GM23338 (cell line): ENCODE data around the gene DIAPH1. TPM values are rescaled to one million over a fixed set of nuclear protein-coding genes. Genes with fewer than 3 reads are reported as not detected.

Experiments
- ATAC-seq: fragments of 200-7000 bp; cut with Tn5 transposase; 3 replicates; pipeline ENCODE4 v1.9.1; 2020
- DNase-seq: peaks from one replicate; pipeline ENCODE4 v3.0.0-alpha.2; 2015; ENCODE audit warnings: low spot score
- H2AFZ ChIP-seq: fragments of 200-600 bp; sonication (generic); 2 replicates; pipeline ENCODE4 v1.8.0; 2016; ENCODE audit warnings: antibody characterized with exemption, mild to moderate bottlenecking, moderate library complexity
- H3F3A ChIP-seq: fragments of 200-600 bp; sonication (generic); replicated peaks from 2 replicates; pipeline ENCODE4 v1.8.0; 2017; ENCODE audit warnings: antibody characterized with exemption, mixed run types, low read depth
- H3K27ac ChIP-seq: fragments of 200-600 bp; sonication (generic); 2 replicates; pipeline ENCODE4 v1.6.1; 2016; ENCODE audit warnings: low read depth
- H3K27me3 ChIP-seq: fragments of 200-600 bp; sonication (generic); 2 replicates; pipeline ENCODE4 v1.8.0; 2016; ENCODE audit warnings: mild to moderate bottlenecking, mixed run types, moderate library complexity; ENCODE audit not compliant: insufficient read depth
- H3K36me3 ChIP-seq: fragments of 200-600 bp; sonication (generic); 2 replicates; pipeline ENCODE4 v1.8.0; 2016; ENCODE audit warnings: mild to moderate bottlenecking; ENCODE audit not compliant: insufficient read depth
- H3K4me1 ChIP-seq: fragments of 200-600 bp; sonication (generic); 2 replicates; pipeline ENCODE4 v1.8.0; 2016; ENCODE audit warnings: mild to moderate bottlenecking, moderate library complexity; ENCODE audit not compliant: insufficient read depth
- H3K4me2 ChIP-seq: fragments of 200-600 bp; sonication (generic); 2 replicates; pipeline ENCODE4 v1.7.1; 2017; ENCODE audit warnings: mixed run types
- H3K4me3 ChIP-seq: fragments of 200-600 bp; sonication (generic); 2 replicates; pipeline ENCODE4 v1.6.1; 2016; ENCODE audit warnings: mixed run types
- H3K79me2 ChIP-seq: fragments of 200-600 bp; sonication (generic); replicated peaks from 2 replicates; pipeline ENCODE4 v1.8.0; 2017; ENCODE audit warnings: mild to moderate bottlenecking; ENCODE audit not compliant: insufficient read depth
- H3K9me2 ChIP-seq: fragments of 200-600 bp; sonication (generic); 2 replicates; pipeline ENCODE4 v1.8.0; 2017; ENCODE audit not compliant: insufficient read depth
- H4K20me1 ChIP-seq: fragments of 200-600 bp; sonication (generic); replicated peaks from 2 replicates; pipeline ENCODE4 v1.8.0; 2017; ENCODE audit warnings: mild to moderate bottlenecking; ENCODE audit not compliant: insufficient read depth
- H3K27ac Mint-ChIP-seq: 2 replicates; pipeline ENCODE4 v1.8.0; 2020; ENCODE audit warnings: inconsistent platforms, mild to moderate bottlenecking, moderate library complexity, mixed read lengths
- H3K27me3 Mint-ChIP-seq: 3 replicates; pipeline ENCODE4 v1.8.0; 2022; ENCODE audit warnings: low read depth, mild to moderate bottlenecking, moderate library complexity, mixed read lengths, inconsistent platforms; ENCODE audit not compliant: insufficient read depth, poor library complexity
- H3K36me3 Mint-ChIP-seq: 3 replicates; pipeline ENCODE4 v1.8.0; 2021; ENCODE audit warnings: low read depth, mild to moderate bottlenecking, inconsistent platforms, moderate library complexity, mixed read lengths
- H3K4me1 Mint-ChIP-seq: 3 replicates; pipeline ENCODE4 v1.8.0; 2020; ENCODE audit warnings: mild to moderate bottlenecking, inconsistent platforms, mixed read lengths
- H3K4me3 Mint-ChIP-seq: 3 replicates; pipeline ENCODE4 v1.8.0; 2021; ENCODE audit warnings: moderate library complexity, mild to moderate bottlenecking, inconsistent platforms, mixed read lengths
- H3K9me3 Mint-ChIP-seq: 3 replicates; pipeline ENCODE4 v1.8.0; 2020; ENCODE audit warnings: moderate library complexity, mild to moderate bottlenecking, inconsistent platforms, mixed read lengths
- CREB1 ChIP-seq: fragments of 250-450 bp; sonication (Bioruptor Pico); IDR thresholded peaks from 2 replicates; pipeline ENCODE4 v1.5.0; 2020; ENCODE audit warnings: low read depth, mild to moderate bottlenecking, moderate library complexity
- EZH2phosphoT487 ChIP-seq: fragments of 200-600 bp; sonication (generic); IDR thresholded peaks from one replicate; pipeline ENCODE4 v1.8.1; 2018; ENCODE audit warnings: antibody characterized with exemption; ENCODE audit not compliant: unreplicated experiment
- NANOG ChIP-seq: IDR thresholded peaks from 2 replicates; pipeline ENCODE4 v1.6.1; 2016; ENCODE audit warnings: antibody characterized with exemption, borderline replicate concordance
- STAT1 ChIP-seq: IDR thresholded peaks from one replicate; pipeline ENCODE4 v1.6.1; 2016; ENCODE audit warnings: antibody characterized with exemption; ENCODE audit not compliant: unreplicated experiment
- polyA plus RNA-seq: library from polyadenylated mRNA; unstranded; fragments of >200 nt; fragmentation: Nextera tagmentation; extraction: Ambion mirVana; gene quantifications from 2 replicates; pipeline ENCODE4 v1.2.1, GENCODE V29; 2016
- total RNA-seq: library from RNA; depleted of rRNA; stranded (reverse); fragments of >200 nt; shearing (Covaris generic); gene quantifications from 2 replicates; pipeline ENCODE4 v1.2.3, GENCODE V29; 2014
- TF ChIP-seq, protein P1 (sequence below): fragments of 250-450 bp; sonication (Bioruptor Pico); IDR thresholded peaks from 2 replicates; pipeline ENCODE4 v1.5.0; 2020; ENCODE audit warnings: mild to moderate bottlenecking, moderate library complexity
- TF ChIP-seq, protein P2 (sequence below), 2 experiments: fragments of 200-600 bp in 1 of 2; sonication (generic) in 1 of 2; conservative IDR thresholded peaks; 2 replicates each; pipeline versions ENCODE4 v1.5.1 to v1.6.1; 2016 to 2017; ENCODE audit warnings: antibody characterized with exemption in 2 of 2, low read depth in 2 of 2, mild to moderate bottlenecking in 2 of 2, moderate library complexity in 1 of 2

Gene DIAPH1
- total and polyA plus RNA-seq, 2 experiments from 2014 or later = 42.9 to 104 TPM

DNA sequence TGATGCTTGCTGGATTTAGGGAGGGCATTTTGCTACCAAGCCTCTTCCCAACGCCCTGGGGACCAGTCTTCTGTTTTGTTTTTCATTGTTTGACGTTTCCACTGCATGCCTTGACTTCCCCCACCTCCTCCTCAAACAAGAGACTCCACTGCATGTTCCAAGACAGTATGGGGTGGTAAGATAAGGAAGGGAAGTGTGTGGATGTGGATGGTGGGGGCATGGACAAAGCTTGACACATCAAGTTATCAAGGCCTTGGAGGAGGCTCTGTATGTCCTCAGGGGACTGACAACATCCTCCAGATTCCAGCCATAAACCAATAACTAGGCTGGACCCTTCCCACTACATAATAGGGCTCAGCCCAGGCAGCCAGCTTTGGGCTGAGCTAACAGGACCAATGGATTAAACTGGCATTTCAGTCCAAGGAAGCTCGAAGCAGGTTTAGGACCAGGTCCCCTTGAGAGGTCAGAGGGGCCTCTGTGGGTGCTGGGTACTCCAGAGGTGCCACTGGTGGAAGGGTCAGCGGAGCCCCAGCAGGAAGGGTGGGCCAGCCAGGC, 107.0 kb downstream of the DIAPH1 start:
- H3K4me1 ChIP-seq = peaks cover 28% of the 10 kb centered on the region
- H3K79me2 ChIP-seq = no peaks in the 10 kb centered on the region
- Mint-ChIP-seq H3K36me3 (peaks cover 32% of the 10 kb centered on the region), H3K27ac (no peak overlapping the region), H3K4me3 (no peak overlapping the region), H3K27me3 (peaks cover 26% of the 10 kb centered on the region), H3K9me3 (no peaks in the 10 kb centered on the region), H3K4me1 (peaks cover 54% of the 10 kb centered on the region)
- H2AFZ ChIP-seq = no peak overlapping the region
- TF ChIP-seq, protein P1, sequence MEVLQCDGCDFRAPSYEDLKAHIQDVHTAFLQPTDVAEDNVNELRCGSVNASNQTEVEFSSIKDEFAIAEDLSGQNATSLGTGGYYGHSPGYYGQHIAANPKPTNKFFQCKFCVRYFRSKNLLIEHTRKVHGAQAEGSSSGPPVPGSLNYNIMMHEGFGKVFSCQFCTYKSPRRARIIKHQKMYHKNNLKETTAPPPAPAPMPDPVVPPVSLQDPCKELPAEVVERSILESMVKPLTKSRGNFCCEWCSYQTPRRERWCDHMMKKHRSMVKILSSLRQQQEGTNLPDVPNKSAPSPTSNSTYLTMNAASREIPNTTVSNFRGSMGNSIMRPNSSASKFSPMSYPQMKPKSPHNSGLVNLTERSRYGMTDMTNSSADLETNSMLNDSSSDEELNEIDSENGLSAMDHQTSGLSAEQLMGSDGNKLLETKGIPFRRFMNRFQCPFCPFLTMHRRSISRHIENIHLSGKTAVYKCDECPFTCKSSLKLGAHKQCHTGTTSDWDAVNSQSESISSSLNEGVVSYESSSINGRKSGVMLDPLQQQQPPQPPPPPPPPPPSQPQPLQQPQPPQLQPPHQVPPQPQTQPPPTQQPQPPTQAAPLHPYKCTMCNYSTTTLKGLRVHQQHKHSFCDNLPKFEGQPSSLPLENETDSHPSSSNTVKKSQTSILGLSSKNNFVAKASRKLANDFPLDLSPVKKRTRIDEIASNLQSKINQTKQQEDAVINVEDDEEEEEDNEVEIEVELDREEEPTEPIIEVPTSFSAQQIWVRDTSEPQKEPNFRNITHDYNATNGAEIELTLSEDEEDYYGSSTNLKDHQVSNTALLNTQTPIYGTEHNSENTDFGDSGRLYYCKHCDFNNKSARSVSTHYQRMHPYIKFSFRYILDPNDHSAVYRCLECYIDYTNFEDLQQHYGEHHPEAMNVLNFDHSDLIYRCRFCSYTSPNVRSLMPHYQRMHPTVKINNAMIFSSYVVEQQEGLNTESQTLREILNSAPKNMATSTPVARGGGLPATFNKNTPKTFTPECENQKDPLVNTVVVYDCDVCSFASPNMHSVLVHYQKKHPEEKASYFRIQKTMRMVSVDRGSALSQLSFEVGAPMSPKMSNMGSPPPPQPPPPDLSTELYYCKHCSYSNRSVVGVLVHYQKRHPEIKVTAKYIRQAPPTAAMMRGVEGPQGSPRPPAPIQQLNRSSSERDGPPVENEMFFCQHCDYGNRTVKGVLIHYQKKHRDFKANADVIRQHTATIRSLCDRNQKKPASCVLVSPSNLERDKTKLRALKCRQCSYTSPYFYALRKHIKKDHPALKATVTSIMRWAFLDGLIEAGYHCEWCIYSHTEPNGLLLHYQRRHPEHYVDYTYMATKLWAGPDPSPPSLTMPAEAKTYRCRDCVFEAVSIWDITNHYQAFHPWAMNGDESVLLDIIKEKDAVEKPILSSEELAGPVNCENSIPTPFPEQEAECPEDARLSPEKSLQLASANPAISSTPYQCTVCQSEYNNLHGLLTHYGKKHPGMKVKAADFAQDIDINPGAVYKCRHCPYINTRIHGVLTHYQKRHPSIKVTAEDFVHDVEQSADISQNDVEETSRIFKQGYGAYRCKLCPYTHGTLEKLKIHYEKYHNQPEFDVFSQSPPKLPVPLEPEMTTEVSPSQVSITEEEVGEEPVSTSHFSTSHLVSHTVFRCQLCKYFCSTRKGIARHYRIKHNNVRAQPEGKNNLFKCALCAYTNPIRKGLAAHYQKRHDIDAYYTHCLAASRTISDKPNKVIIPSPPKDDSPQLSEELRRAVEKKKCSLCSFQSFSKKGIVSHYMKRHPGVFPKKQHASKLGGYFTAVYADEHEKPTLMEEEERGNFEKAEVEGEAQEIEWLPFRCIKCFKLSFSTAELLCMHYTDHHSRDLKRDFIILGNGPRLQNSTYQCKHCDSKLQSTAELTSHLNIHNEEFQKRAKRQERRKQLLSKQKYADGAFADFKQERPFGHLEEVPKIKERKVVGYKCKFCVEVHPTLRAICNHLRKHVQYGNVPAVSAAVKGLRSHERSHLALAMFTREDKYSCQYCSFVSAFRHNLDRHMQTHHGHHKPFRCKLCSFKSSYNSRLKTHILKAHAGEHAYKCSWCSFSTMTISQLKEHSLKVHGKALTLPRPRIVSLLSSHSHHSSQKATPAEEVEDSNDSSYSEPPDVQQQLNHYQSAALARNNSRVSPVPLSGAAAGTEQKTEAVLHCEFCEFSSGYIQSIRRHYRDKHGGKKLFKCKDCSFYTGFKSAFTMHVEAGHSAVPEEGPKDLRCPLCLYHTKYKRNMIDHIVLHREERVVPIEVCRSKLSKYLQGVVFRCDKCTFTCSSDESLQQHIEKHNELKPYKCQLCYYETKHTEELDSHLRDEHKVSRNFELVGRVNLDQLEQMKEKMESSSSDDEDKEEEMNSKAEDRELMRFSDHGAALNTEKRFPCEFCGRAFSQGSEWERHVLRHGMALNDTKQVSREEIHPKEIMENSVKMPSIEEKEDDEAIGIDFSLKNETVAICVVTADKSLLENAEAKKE = no peak
- TF ChIP-seq STAT1 = no peak
- no peak for TF ChIP-seq CREB1 (CRISPR knock-in tag)
- TF ChIP-seq NANOG = no peak
- TF ChIP-seq, protein P2, sequence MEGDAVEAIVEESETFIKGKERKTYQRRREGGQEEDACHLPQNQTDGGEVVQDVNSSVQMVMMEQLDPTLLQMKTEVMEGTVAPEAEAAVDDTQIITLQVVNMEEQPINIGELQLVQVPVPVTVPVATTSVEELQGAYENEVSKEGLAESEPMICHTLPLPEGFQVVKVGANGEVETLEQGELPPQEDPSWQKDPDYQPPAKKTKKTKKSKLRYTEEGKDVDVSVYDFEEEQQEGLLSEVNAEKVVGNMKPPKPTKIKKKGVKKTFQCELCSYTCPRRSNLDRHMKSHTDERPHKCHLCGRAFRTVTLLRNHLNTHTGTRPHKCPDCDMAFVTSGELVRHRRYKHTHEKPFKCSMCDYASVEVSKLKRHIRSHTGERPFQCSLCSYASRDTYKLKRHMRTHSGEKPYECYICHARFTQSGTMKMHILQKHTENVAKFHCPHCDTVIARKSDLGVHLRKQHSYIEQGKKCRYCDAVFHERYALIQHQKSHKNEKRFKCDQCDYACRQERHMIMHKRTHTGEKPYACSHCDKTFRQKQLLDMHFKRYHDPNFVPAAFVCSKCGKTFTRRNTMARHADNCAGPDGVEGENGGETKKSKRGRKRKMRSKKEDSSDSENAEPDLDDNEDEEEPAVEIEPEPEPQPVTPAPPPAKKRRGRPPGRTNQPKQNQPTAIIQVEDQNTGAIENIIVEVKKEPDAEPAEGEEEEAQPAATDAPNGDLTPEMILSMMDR (conservative IDR thresholded peaks at IDR 0.05; ENCODE audit: low read depth in 2 of 2) = no peak
- TF ChIP-seq EZH2phosphoT487 = no peak
- 0 out of 2 replicates have a peak, but pooled peaks cover 4% of the 10 kb centered on the region for H3F3A ChIP-seq
- ATAC-seq (no peak), DNase-seq (no peak)
- H3K4me3 ChIP-seq = peak overlapping the region; percentile 97; the same call in 1 of the 2 replicates
- H3K4me2 ChIP-seq = no peak overlapping the region
- H3K36me3 ChIP-seq = peaks cover 3% of the 10 kb centered on the region; the same call in 1 of the 2 replicates
- H3K9me2 ChIP-seq = no peaks in the 10 kb centered on the region
- 0 out of 2 replicates have a peak, but pooled peaks cover 4% of the 10 kb centered on the region for H3K27me3 ChIP-seq
- H4K20me1 ChIP-seq = no peaks in the 10 kb centered on the region
- H3K27ac ChIP-seq = no peak overlapping the region
